A673 (cell line): Measurements from ENCODE around the gene TTLL10. TPM values are rescaled to one million over a fixed set of nuclear protein-coding genes. Genes with fewer than 3 reads are reported as not detected.

Source experiments
- BruUV-seq: library from RNA; stranded (reverse); fragments of 400-500 nt; replicated peaks from 2 replicates; lab custom pipeline; 2021; lab: Mats Ljungman, UMichigan
- CTCF ChIA-PET: fragments of 300-600 bp; sonication (Branson Sonifier 250); formaldehyde crosslinking; loops from one replicate; lab custom pipeline; 2022; ENCODE audit warnings: antibody characterized with exemption; lab: Charles Lee
- POLR2A ChIA-PET: fragments of 300-600 bp; sonication (Branson Sonifier 250); formaldehyde crosslinking; loops from one replicate; lab custom pipeline; 2022; ENCODE audit warnings: antibody characterized with exemption; ENCODE audit not compliant: low non-redundant PET; lab: Charles Lee
- DNase-seq: peaks from one replicate; pipeline ENCODE4 v3.0.0-alpha.2; 2015; ENCODE audit warnings: low spot score
- H3K27ac ChIP-seq: fragments of 200-600 bp; sonication (generic); 2 replicates; pipeline ENCODE4 v1.5.1; 2016; ENCODE audit warnings: mixed run types, low read depth, mild to moderate bottlenecking, mixed read lengths, antibody characterized with exemption, low read length; ENCODE audit not compliant: poor library complexity, severe bottlenecking
- H3K27me3 ChIP-seq: fragments of 200-600 bp; sonication (generic); replicated peaks from 2 replicates; pipeline ENCODE4 v1.6.1; 2017; ENCODE audit warnings: mixed run types, low read depth, mild to moderate bottlenecking, mixed read lengths, antibody characterized with exemption, low read length; ENCODE audit not compliant: insufficient read depth, poor library complexity
- H3K36me3 ChIP-seq: fragments of 200-600 bp; sonication (generic); 2 replicates; pipeline ENCODE4 v1.6.1; 2016; ENCODE audit warnings: mixed run types, mild to moderate bottlenecking, mixed read lengths, antibody characterized with exemption, low read length; ENCODE audit not compliant: insufficient read depth, poor library complexity, severe bottlenecking
- H3K4me1 ChIP-seq: fragments of 200-600 bp; sonication (generic); 2 replicates; pipeline ENCODE4 v1.6.1; 2017; ENCODE audit warnings: mixed run types, mild to moderate bottlenecking, mixed read lengths, antibody characterized with exemption, low read length; ENCODE audit not compliant: insufficient read depth, poor library complexity, severe bottlenecking
- H3K4me3 ChIP-seq: fragments of 200-600 bp; sonication (generic); 2 replicates; pipeline ENCODE4 v1.5.1; 2016; ENCODE audit warnings: low read depth, mixed run types, mild to moderate bottlenecking, mixed read lengths, low read length; ENCODE audit not compliant: poor library complexity, severe bottlenecking
- H3K9me3 ChIP-seq: fragments of 200-600 bp; sonication (generic); 2 replicates; pipeline ENCODE4 v1.6.1; 2016; ENCODE audit warnings: mixed run types, low read depth, mild to moderate bottlenecking, mixed read lengths, antibody characterized with exemption, low read length; ENCODE audit not compliant: poor library complexity, severe bottlenecking
- EZH2 ChIP-seq: fragments of 200-600 bp; sonication (generic); IDR thresholded peaks from 2 replicates; pipeline ENCODE4 v1.6.1; 2017; ENCODE audit warnings: borderline replicate concordance, low read depth, mild to moderate bottlenecking, mixed read lengths, antibody characterized with exemption, low read length; ENCODE audit not compliant: poor library complexity, severe bottlenecking
- intact Hi-C: fragments of 100-400 bp; cut with micrococcal nuclease; formaldehyde crosslinking; loops from one replicate; pipeline ENCODE4 v1.10.0; 2022; ENCODE audit not compliant: unreplicated experiment
- total RNA-seq: library from RNA; stranded (reverse); gene quantifications from 2 replicates; pipeline ENCODE4 v1.2.3, GENCODE V29; 2021
- TF ChIP-seq, protein P1 (sequence below): fragments of 300-800, 200-600 bp; sonication (generic); conservative IDR thresholded peaks from 2 replicates; pipeline ENCODE4 v1.5.1; 2017; ENCODE audit warnings: low read depth, mild to moderate bottlenecking, antibody characterized with exemption, low read length, moderate library complexity, mixed read lengths

TTLL10 gene
- total RNA-seq, 1 experiment from 2014 or later, result not detected

DNA sequence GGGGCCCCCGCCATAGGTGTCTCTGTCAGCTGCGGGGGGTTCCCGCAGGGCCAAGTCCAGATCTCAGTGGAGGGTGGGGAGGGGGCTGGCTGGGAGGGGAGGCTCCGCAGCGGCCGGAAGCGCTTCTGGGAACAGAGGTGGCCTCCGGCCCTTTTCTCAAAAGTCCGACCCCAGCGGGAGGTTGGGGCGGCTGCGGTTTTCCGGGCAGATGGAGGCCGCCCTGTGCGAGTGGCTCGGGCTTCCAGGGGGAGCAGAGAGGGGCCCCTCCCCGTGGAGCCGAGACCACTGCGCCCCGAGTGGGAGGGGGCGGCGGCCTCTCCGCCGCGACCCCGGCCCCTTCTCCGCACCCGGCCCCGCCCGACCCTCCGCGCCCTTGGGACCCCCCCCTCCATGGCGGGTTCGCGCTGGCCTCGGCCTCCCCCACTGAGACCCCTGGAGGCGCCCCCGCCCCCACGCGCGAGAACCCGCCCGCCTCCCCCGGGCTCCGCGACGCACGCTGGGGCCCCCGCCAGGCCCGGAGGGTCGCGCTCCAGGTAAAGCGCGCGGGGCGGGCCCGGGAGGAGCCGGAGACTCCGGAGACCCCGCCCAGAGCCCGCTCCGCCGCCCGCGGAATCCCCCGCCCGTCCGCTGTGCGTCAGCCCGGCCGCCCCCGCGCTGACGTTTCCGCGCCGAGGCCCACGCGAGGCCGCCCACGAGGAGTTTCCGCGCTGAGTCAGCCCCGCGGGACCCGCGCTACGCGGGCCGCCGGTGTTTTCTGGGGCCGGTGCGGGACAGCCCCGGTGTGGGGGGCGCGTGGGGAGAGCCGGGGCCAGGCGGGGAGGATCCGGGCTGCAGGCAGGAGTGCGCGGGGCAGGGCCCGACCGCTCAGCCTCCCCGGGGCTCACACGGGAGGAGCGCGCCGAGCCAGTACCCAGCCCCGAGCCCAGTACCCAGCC, 27.5 kb downstream of the TTLL10 start:
- Histone ChIP-seq H3K4me1 (no peaks in the 10 kb centered on the region), H3K4me3 (peak overlapping the region; percentile 48), H3K27ac (peak overlapping the region; percentile 32), H3K36me3 (no peaks in the 10 kb centered on the region), H3K27me3 (no peaks in the 10 kb centered on the region), H3K9me3 (no peaks in the 10 kb centered on the region)
- ChIA-PET CTCF (no interaction called here), POLR2A (no interaction called here)
- peak; percentile 57 for DNase-seq
- intact Hi-C loops, result no loop called here
- BruUV-seq, result no TSS peak
- TF ChIP-seq, protein P1, sequence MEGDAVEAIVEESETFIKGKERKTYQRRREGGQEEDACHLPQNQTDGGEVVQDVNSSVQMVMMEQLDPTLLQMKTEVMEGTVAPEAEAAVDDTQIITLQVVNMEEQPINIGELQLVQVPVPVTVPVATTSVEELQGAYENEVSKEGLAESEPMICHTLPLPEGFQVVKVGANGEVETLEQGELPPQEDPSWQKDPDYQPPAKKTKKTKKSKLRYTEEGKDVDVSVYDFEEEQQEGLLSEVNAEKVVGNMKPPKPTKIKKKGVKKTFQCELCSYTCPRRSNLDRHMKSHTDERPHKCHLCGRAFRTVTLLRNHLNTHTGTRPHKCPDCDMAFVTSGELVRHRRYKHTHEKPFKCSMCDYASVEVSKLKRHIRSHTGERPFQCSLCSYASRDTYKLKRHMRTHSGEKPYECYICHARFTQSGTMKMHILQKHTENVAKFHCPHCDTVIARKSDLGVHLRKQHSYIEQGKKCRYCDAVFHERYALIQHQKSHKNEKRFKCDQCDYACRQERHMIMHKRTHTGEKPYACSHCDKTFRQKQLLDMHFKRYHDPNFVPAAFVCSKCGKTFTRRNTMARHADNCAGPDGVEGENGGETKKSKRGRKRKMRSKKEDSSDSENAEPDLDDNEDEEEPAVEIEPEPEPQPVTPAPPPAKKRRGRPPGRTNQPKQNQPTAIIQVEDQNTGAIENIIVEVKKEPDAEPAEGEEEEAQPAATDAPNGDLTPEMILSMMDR, result no peak
- TF ChIP-seq EZH2, result no peak

DNA sequence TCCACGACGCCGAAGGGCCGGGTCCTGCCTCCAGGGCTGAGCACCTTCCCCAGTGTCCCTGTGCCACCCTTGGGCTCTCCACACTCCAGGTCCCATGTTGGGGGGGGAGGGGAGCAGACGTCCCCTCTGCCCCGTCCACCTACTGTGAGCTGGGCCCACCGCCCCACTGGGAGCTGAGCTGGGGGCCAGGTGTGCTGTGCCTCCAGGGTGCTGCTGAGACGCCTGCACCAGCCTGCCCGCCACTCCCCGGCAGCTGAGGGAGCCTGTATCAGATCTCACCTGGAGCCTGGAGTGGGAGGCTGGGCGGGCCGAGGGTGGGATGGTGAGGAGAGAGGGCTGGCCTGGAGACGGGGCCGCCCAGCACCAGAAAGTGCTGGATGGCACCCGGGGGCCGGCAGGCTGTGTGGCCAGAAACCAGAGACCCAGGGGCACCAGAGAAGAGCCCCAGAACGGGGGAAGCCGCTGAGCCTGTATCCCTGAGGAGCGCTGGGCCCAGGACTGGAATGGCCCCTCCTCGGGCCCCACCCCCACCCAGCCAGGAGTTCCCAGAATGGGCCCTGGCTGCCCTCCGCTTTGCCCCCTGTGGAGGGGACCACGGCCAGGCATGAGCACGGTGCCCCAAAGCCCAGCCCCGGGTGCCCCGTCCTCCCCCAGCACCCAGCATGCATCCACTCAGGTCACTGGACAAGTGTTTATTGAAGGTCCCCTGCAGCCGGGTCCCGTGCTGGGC, 29.3 kb downstream of the TTLL10 start:
- BruUV-seq, result no TSS peak
- ChIA-PET CTCF (no interaction called here), POLR2A (no interaction called here)
- Histone ChIP-seq H3K4me3 (no peak overlapping the region), H3K27ac (no peak overlapping the region), H3K9me3 (no peaks in the 10 kb centered on the region), H3K36me3 (no peaks in the 10 kb centered on the region), H3K4me1 (no peaks in the 10 kb centered on the region), H3K27me3 (no peaks in the 10 kb centered on the region)
- intact Hi-C loops, result no loop called here
- TF ChIP-seq EZH2, result no peak
- TF ChIP-seq, protein P1, result no peak
- no peak for DNase-seq

DNA sequence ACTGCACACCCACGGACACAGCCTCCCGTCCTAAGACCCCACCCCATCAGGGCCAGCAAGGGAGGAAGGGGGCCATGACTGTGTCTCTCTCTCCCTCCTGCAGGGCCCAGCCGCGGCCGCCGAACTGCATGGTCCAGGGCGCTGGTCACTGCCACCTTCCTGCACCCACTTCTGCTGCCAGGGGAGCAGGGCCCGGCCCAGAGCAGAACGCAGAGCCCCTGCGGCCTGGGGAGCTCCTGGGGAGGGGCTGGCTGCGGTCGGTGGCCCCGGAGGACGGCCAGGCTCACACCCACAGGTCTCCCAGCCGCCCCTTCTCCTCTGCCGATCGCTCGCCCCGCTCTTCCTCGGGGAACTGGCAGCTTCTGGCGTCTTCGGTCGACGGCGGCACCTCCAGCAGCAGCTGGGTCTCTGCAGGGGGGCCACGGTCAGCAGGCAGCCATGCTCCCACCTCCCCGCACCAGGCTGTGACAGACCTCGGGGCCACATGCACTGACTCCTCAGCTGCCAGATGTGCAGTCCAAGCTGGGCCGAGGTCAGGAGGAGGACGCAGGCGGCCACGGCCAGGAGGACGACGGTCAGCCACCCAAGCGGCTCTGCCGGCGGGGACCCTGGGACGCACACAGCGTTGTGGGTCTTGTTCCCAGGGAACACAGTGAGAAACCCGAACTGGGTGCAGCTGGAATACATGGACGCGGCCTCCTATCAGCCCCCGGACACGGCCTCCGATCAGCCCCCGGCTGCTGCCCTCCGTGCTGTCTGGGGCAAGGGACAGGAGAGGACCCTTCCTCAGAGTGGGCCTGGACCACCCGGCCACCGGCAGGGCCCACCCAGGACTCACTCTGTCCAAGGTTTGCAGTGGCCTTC, 30.1 kb downstream of the TTLL10 start:
- POLR2A ChIA-PET, result no interaction called here
- no TSS peak for BruUV-seq
- intact Hi-C loops, result no loop called here

More for the DNA sequence above, 30.1 kb downstream of the TTLL10 start:
- no peak overlapping the region for H3K27ac ChIP-seq
- TF ChIP-seq, protein P1, result no peak
- no peak for TF ChIP-seq EZH2
- H3K27me3 ChIP-seq, result no peaks in the 10 kb centered on the region
- H3K4me1 ChIP-seq, result peaks cover 6% of the 10 kb centered on the region
- H3K4me3 ChIP-seq, result no peak overlapping the region
- CTCF ChIA-PET, result no interaction called here
- no peak for DNase-seq
- no peaks in the 10 kb centered on the region for H3K9me3 ChIP-seq
- H3K36me3 ChIP-seq, result no peaks in the 10 kb centered on the region
